HG02840 (cell line): Measurements from ENCODE around the gene THAP7.

Source experiments
- ATAC-seq: cut with Tn5 transposase; IDR thresholded peaks from one replicate; pipeline ENCODE4 v1.9.1; 2021; ENCODE audit warnings: mild to moderate bottlenecking, moderate library complexity, moderate number of reproducible peaks; ENCODE audit not compliant: unreplicated experiment, low FRiP score

Gene THAP7

DNA sequence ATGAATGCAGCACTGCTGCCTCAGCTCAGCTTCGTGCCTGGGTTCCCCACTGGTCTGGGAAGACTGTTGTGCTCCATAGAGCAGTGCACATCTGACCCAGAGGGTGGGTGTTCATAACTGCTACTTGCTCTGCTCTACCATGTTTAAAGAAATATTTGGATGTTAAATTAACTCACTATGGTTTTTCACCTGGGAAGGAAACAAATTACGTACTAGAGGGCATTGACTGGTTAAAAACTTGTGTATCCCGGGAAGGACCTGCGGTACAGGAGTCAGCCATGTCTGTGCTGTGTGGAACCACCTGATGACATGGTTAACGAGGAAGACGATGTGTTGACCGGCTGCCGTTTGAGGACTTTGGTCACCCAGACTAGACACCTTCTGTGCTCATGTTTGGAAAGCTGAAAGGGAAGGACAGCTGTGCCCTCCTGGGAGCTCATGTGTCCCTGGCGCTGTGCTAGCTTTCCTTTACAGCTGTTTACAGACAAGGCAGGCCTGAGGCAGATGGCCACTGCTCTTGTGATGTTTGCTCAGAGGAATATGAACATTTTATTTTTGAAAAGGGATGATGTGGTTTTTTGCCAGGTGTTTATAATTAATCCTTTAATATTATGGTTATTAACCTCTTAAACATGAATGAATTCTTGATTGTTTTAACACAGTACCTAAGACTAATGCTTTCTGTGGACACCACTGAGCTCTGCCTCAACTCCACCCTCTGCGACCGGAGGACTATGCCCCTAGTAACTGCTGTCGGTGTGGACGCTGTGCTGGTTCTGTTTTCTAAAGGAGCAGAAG lies 49.2 kb downstream of the THAP7 start:
- no peak for ATAC-seq

DNA sequence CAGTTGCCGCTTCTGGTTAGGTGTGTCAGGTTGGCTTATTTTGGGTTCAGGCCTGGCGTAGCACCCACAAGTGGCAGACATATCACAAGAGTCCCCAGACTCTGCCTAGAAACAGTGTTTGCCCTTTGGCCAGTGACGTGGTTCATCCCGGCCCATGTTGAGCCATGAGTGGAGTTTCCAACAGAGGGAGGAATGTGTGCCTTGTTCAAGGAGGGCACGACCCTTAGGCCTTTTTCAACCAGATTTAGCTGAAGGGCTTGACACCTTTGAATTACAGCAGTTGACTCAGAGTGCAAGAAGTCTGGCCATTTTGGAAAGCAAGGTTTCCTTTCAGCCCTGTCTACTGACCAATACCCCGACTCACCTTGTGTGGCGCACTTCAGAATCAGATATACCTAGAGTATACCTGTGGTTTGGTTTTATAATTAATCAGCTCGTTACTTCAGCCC lies 50.0 kb downstream of the THAP7 start:
- ATAC-seq: no peak

DNA sequence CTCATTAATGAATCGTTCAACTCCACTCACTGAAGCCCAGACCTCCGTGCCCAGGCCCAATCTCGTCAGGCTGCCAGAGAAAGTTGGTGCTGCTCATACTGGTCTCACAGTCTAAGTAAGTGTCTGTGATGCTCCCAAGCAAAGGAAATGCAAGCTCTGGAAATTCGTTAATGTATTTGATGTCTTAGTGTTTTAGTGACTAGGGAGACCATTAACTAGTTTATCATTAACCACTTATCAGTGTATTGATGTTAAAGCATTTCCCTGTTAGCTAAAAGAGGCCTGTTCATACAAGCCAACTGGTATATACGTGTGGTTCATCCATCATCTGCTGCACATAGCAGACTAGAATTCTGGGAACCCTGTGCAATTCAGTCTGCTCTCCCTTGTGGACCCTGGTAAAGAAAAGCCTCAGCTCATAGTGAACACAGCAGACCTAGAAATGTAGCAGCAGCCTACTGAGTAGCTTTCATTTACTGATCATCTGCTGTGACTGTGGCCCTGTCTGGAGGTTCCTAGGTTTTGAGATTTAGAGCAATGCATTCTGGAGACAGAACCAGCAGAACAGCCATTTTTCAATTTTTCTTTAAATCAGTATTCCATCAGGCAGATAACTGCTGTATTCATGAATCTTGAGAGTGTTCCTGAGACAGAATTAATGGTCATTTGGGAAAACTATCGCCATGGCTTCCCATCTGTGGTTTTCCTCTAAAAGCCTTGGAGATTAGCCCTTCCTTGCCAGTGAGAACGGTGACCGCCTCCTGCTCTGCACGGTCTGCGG lies 50.6 kb downstream of the THAP7 start:
- no peak for ATAC-seq

DNA sequence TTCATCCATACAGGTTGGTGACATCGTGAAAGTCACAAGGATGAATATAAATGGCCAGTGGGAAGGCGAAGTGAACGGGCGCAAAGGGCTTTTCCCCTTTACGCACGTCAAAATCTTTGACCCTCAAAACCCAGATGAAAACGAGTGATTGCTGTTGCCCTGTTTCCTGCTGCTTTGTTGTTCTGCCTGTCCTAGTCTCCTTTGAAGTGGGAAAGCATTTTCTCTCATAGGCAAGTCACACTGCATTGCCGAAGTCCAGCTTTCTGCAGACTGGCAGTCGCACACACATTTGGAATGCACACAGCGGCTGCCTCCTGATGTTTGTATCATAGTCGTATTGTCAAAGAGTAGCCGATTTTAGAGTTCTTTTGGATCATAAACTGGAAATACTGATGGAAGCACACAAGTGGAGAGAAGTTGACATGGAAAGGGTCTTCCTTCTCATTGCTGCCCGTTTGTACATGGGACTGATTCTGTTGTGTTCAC lies 52.2 kb downstream of the THAP7 start:
- no peak for ATAC-seq
